ENCODE measurements around the gene CMTM1. TPM values are rescaled to one million over a fixed set of nuclear protein-coding genes. Genes with fewer than 3 reads are reported as not detected.

The CMTM1 gene, protein sequence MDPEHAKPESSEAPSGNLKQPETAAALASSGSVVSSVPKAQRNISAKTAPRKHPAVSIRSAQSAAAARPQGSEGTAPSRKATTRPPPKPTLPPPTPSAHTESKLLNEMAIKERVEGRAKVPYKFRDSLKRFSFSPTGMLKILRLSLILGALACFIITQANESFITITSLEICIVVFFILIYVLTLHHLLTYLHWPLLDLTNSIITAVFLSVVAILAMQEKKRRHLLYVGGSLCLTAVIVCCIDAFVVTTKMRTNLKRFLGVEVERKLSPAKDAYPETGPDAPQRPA
- polyA plus RNA-seq: 1 to 10 TPM in 1 of 4 donors, under 1 TPM in 1, not detected in 2; 0.36 to 2.4 TPM
- long read RNA-seq, donor 1: 0 reads
- long read RNA-seq, donor 2: 0 reads
- long read RNA-seq, donor 3: 0 reads
- long read RNA-seq, donor 4: 0 reads
- long read RNA-seq, donor 5: 0 reads
- long read RNA-seq, donor 6: 0 reads
- long read RNA-seq, donor 7: 0 reads
- long read RNA-seq, donor 8: 0 reads
- long read RNA-seq, donor 9: 0 reads
- long read RNA-seq, donor 10: 0 reads

DNA sequence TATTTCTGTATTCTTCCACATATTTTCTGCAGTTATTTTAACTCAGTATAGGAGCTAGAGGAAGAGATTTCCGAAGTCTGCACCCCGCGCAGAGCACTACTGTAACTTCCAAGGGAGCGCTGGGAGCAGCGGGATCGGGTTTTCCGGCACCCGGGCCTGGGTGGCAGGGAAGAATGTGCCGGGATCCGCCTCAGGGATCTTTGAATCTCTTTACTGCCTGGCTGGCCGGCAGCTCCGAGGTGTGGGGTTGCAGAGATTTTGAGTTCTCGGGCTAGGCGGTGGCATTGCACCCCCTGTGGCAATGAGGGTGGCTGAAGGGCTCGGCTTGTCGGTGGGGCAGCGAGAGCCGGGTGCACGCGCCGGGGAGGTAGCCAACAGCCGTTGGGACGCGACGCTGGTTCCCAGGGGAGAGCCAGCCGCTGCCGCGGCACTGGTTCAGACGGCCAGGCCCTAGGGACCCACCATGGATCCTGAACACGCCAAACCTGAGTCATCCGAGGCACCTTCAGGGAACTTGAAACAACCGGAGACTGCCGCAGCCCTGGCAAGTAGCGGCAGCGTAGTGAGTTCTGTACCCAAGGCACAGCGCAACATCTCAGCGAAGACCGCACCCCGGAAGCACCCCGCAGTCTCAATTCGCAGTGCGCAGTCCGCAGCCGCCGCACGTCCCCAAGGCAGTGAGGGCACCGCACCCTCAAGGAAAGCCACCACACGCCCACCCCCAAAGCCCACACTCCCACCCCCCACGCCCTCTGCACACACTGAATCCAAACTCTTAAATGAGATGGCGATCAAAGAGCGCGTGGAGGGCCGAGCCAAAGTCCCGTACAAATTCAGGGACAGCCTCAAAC, at the start of gene CMTM1:
TSS of gene CMTM1 (plus strand) at position 389 of the 851 bp plus-strand sequence. CDS start at position 464, 75 bp downstream.
- FAIRE-seq (no peak), DNase-seq (no peak)
- Histone ChIP-seq H3K4me3 (ENCODE audit: low read depth in 1 of 3, low read length in 3 of 3) (no peak within 1 kb of the TSS), H3K4me1 (ENCODE audit: control insufficient read depth in 3 of 3, insufficient read depth in 2 of 3, low read depth in 1 of 3, low read length in 2 of 3) (peaks cover 0 to 12% (median 5%) of the 10 kb centered on the region in 3 donors), H3K27ac (ENCODE audit: low read depth in 1 of 3, low read length in 2 of 3) (no peak within 1 kb of the TSS), H3K9me3 (ENCODE audit: control insufficient read depth in 2 of 2, insufficient read depth in 1 of 2, low read depth in 1 of 2, low read length in 1 of 2) (no peaks in the 10 kb centered on the region), H3K27me3 (ENCODE audit: control insufficient read depth in 3 of 3, insufficient read depth in 3 of 3, low read length in 3 of 3) (no peaks in the 10 kb centered on the region), H3K36me3 (ENCODE audit: control insufficient read depth in 3 of 3, insufficient read depth in 2 of 3, low read depth in 1 of 3, low read length in 3 of 3) (peaks cover 0 to 15% (median 5%) of the 10 kb centered on the region in 3 donors)
- 95 to 96% (median 95%) methylated on average over 54 of the region's 54 CpGs for WGBS, 3 donors

DNA sequence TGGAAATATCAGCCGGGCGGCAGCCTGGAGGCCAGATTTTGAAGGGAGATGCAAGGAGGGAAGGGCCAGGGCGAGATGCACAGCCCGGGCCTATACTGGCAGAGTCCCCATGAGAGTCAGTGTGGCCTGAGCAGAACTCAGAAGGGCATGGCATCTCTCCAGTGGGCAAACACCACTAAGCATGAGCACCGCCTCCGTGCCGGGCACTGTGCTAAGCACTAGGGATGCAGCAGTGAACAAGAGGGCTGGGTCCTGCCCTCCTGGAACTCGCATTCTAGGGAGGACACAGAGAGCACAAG, 49.8 kb upstream of the CMTM1 start:
- Histone ChIP-seq H3K27me3 (ENCODE audit: control insufficient read depth in 3 of 3, insufficient read depth in 3 of 3, low read length in 3 of 3) (no peaks in the 10 kb centered on the region), H3K4me3 (ENCODE audit: low read depth in 1 of 3, low read length in 3 of 3) (no peak overlapping the region), H3K27ac (ENCODE audit: low read depth in 1 of 3, low read length in 2 of 3) (peak overlapping the region; percentile 49 to 96 (median 91)), H3K9me3 (ENCODE audit: control insufficient read depth in 2 of 2, insufficient read depth in 1 of 2, low read depth in 1 of 2, low read length in 1 of 2) (no peaks in the 10 kb centered on the region), H3K36me3 (ENCODE audit: control insufficient read depth in 3 of 3, insufficient read depth in 2 of 3, low read depth in 1 of 3, low read length in 3 of 3) (peaks cover 0 to 50% (median 0%) of the 10 kb centered on the region in 3 donors), H3K4me1 (ENCODE audit: control insufficient read depth in 3 of 3, insufficient read depth in 2 of 3, low read depth in 1 of 3, low read length in 2 of 3) (peaks cover 0 to 21% (median 18%) of the 10 kb centered on the region in 3 donors)
- no peak for DNase-seq
- 18 to 29% (median 19%) methylated on average over 8 of the region's 8 CpGs for WGBS, 3 donors
- FAIRE-seq: no peak

DNA sequence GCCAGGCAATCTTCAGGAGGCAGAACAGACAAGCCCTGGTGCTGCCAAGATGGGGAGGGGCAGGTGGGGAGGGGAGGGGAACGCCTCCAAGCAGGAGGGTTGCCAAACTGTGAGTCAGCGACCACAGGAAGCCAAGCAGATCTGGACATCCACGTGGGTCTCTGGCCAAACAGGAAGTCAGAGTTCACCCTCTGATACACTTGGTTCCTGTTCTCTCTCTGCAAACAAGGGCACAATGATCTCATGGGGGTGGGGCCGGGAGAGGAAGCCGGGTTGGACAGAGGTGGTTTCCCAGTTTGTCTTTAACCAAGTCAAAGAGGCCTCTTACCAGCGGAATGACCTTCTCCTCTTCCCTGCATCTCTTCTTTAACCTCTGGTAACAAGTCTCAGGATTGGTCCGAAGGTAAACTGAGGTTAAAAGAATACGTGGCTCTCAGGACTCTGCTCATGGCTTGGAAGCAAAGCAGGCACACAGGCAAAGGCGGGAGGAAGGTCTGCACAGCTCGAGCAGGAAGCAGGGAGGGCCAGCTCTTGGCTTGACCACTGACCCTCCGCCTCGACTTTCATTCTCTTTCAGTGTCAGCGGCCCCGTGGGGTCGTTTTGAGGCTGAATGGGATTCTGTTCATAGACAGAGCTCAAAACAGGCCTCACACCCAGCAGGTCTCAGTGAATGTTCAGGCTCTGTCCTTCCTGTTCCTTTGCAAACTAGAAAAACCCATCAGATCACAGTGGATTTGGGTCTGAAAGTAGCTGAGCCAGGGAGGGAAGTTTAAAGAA, 49.2 kb upstream of the CMTM1 start:
- WGBS, 3 donors: 13 to 14% (median 13%) methylated on average over 15 of the region's 15 CpGs
- peak overlapping the region; percentile 91 to 98 (median 96) for H3K27ac ChIP-seq (ENCODE audit: low read depth in 1 of 3, low read length in 2 of 3)
- DNase-seq: peak; percentile 96 to 100
- no peak overlapping the region for H3K4me3 ChIP-seq (ENCODE audit: low read depth in 1 of 3, low read length in 3 of 3)
- H3K27me3 ChIP-seq (ENCODE audit: control insufficient read depth in 3 of 3, insufficient read depth in 3 of 3, low read length in 3 of 3): no peaks in the 10 kb centered on the region
- no peak for FAIRE-seq
- H3K36me3 ChIP-seq (ENCODE audit: control insufficient read depth in 3 of 3, insufficient read depth in 2 of 3, low read depth in 1 of 3, low read length in 3 of 3): peaks cover 0 to 49% (median 0%) of the 10 kb centered on the region in 3 donors
- H3K9me3 ChIP-seq (ENCODE audit: control insufficient read depth in 2 of 2, insufficient read depth in 1 of 2, low read depth in 1 of 2, low read length in 1 of 2): no peaks in the 10 kb centered on the region
- peaks cover 0 to 22% (median 19%) of the 10 kb centered on the region in 3 donors for H3K4me1 ChIP-seq (ENCODE audit: control insufficient read depth in 3 of 3, insufficient read depth in 2 of 3, low read depth in 1 of 3, low read length in 2 of 3)

DNA sequence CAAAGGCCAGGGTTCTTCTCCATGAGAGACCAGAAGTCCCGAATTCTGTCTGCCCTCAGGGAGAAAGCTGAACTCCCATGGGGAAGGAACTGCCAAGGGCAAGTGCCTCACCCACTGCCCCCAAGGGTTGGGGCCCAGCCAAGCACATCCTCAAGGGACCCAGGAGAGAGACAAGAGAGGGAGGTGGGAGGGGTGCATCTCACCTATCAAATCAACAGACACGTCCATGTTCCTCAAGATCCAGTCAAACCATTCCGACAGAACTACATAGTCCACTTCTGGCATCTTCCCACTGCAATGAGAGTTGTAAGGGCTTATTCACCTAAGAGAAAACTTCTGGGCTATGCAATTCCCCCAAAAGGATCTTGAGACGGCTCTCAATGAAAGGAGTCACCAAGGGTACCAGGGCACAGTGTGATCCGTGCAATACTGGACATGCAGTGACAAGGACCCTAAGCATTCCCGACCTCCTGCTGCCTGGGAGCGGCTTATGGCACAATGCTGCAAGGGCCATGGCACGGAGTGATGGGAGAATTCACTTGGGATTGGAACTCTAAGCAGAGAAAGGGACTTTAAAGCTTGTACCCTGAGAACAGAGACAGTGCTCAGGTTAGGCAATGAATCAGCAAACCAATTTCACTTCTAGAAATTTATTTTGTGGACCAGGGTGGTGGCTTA, 48.5 kb upstream of the CMTM1 start:
- FAIRE-seq (no peak), DNase-seq (no peak)
- H3K4me1 ChIP-seq (ENCODE audit: control insufficient read depth in 3 of 3, insufficient read depth in 2 of 3, low read depth in 1 of 3, low read length in 2 of 3): peaks cover 0 to 25% (median 19%) of the 10 kb centered on the region in 3 donors
- peaks cover 0 to 52% (median 0%) of the 10 kb centered on the region in 3 donors for H3K36me3 ChIP-seq (ENCODE audit: control insufficient read depth in 3 of 3, insufficient read depth in 2 of 3, low read depth in 1 of 3, low read length in 3 of 3)
- peak overlapping the region; percentile 91 to 98 (median 96) for H3K27ac ChIP-seq (ENCODE audit: low read depth in 1 of 3, low read length in 2 of 3)
- 79 to 90% (median 83%) methylated on average over 8 of the region's 8 CpGs for WGBS, 3 donors
- no peak overlapping the region for H3K4me3 ChIP-seq (ENCODE audit: low read depth in 1 of 3, low read length in 3 of 3)
- no peaks in the 10 kb centered on the region for H3K27me3 ChIP-seq (ENCODE audit: control insufficient read depth in 3 of 3, insufficient read depth in 3 of 3, low read length in 3 of 3)
- no peaks in the 10 kb centered on the region for H3K9me3 ChIP-seq (ENCODE audit: control insufficient read depth in 2 of 2, insufficient read depth in 1 of 2, low read depth in 1 of 2, low read length in 1 of 2)

DNA sequence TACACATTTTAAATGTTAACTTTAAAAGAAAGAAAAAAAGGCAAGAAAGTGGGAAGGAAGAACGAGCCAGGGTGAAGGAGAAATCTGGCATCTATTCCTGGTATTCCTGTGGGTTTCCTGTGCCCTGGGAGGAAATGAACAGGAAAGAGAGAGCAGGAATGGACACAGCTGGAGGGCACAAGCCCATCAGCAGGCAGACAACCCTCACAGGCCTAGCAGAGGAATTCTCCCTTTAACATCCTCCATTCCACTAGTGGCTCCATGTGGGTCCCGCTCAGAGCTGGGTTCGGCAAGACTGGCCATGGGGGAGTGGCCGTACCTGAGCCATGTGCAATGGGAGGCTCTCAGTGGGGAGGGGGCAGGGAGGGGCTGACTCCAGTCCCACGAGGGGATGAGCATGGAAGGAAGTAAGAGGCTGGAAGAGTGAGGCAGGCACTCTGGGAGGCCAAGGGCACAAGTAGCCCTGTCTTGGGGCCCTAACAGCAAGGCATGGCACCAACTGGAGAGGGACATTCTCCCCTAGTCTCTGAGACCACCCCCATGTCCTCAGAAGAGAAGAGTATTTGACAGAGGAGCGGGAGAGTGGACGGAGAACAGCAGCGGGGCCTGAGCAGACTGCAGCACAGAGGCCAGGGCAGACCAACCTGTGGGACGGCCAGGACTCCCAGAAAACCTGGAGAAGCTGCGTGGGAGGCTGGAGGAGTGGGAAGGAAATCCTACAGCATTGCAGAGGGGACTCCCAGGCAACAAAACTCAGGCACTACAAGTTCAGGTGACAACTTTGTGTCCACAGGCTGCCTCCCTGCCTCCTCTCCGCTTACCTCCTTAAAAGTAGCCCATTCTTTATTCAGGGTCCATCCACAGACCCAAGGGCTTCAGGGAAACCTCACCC, 46.5 kb upstream of the CMTM1 start:
- Histone ChIP-seq H3K4me1 (ENCODE audit: control insufficient read depth in 3 of 3, insufficient read depth in 2 of 3, low read depth in 1 of 3, low read length in 2 of 3) (peaks cover 0 to 28% (median 19%) of the 10 kb centered on the region in 3 donors), H3K9me3 (ENCODE audit: control insufficient read depth in 2 of 2, insufficient read depth in 1 of 2, low read depth in 1 of 2, low read length in 1 of 2) (no peaks in the 10 kb centered on the region), H3K27ac (ENCODE audit: low read depth in 1 of 3, low read length in 2 of 3) (peak overlapping the region in 2 of 3 donors; percentile 32 to 68), H3K4me3 (ENCODE audit: low read depth in 1 of 3, low read length in 3 of 3) (no peak overlapping the region), H3K27me3 (ENCODE audit: control insufficient read depth in 3 of 3, insufficient read depth in 3 of 3, low read length in 3 of 3) (no peaks in the 10 kb centered on the region), H3K36me3 (ENCODE audit: control insufficient read depth in 3 of 3, insufficient read depth in 2 of 3, low read depth in 1 of 3, low read length in 3 of 3) (peaks cover 0 to 55% (median 0%) of the 10 kb centered on the region in 3 donors)
- 86 to 94% (median 92%) methylated on average over 11 of the region's 11 CpGs for WGBS, 3 donors
- DNase-seq: no peak
- no peak for FAIRE-seq

DNA sequence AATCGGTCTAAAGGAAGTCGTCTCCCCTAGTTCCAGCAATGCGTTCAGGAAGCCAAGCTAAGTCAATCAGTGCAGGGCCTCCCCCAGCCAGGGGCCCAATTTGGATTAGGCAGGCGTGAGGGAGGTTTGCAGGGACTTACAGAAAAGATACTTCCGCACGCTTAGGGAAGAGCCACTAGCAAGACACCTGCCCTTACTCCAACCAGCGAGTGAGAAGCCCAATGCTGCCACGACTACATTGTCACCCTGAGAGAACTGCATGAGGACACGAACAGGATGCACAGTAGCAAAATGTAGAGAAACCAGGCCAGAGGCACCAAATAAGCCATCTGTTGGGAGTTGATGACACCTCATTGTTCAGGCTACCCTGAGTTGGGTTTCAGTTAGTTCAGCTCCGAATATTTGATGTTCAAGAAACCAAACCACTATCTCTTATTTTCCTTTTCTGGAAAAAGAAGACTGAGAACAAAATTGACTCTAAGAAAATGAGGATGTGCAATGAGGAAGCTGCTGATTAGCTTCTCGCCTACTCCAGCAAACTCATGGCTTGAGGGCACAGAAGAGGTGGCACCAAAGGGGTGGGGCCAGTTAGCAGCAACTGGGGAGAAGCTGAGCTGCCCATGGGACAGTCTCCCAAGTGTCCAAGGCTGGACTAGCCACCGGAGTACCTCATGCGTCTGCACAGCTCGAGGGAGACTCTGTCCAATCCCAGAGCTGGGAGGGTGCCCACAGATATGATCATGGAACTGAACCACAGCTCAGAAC, 45.7 kb upstream of the CMTM1 start:
- Histone ChIP-seq H3K27ac (ENCODE audit: low read depth in 1 of 3, low read length in 2 of 3) (peak overlapping the region in 2 of 3 donors; percentile 56 to 68), H3K4me3 (ENCODE audit: low read depth in 1 of 3, low read length in 3 of 3) (no peak overlapping the region), H3K36me3 (ENCODE audit: control insufficient read depth in 3 of 3, insufficient read depth in 2 of 3, low read depth in 1 of 3, low read length in 3 of 3) (peaks cover 0 to 57% (median 0%) of the 10 kb centered on the region in 3 donors), H3K27me3 (ENCODE audit: control insufficient read depth in 3 of 3, insufficient read depth in 3 of 3, low read length in 3 of 3) (no peaks in the 10 kb centered on the region), H3K9me3 (ENCODE audit: control insufficient read depth in 2 of 2, insufficient read depth in 1 of 2, low read depth in 1 of 2, low read length in 1 of 2) (no peaks in the 10 kb centered on the region), H3K4me1 (ENCODE audit: control insufficient read depth in 3 of 3, insufficient read depth in 2 of 3, low read depth in 1 of 3, low read length in 2 of 3) (peaks cover 0 to 31% (median 19%) of the 10 kb centered on the region in 3 donors)
- WGBS, 3 donors: 78 to 88% (median 83%) methylated on average over 14 of the region's 14 CpGs
- DNase-seq (no peak), FAIRE-seq (no peak)

All from small intestine (tissue), 16 donors.